ENCODE measurements around the gene SNX3.

The SNX3 gene

DNA sequence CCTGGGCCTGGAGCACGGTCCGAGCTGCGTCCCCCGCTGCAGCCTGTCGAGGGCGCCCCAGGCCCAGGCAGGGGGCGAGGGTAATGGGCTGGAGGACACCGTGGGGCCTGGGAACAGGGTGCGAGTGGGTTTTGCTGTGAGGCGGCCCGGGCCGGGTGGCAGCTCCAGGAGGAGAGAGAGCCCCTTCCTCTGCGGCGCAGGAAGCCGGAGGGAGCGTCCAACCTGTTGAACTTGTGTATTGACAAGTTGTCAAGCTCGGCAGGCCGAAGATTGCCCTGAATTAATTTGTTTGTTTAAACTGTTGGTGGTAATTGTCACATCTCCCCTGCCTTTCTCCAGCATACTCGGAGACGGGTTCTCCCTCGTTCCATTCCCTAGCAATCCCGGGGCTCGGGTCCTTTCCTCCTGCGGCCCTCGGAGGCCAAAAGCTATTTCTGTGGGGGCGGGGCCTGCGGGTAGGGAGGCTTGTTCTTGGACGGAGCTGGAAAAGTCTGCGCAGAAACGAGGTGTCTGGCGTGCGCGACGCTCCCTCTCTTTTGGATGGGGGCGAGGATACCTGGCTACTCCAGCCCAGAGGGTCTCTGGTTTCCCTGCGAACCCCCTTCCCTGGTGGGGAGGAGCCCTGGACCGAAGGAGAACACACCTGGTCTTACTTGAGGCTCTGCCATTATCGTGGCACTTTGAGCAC is 85.1 kb downstream of the SNX3 start:
- POLR2A ChIA-PET = no interaction called here
- no peaks in the 10 kb centered on the region for H3K9me3 ChIP-seq (ENCODE audit: control insufficient read depth, insufficient read depth, low read depth, low read length)
- no peak overlapping the region for H3K27ac ChIP-seq (ENCODE audit: extremely low read depth, low read depth, low read length)
- CTCF ChIA-PET = interaction anchor here (1.2 kb wide), 1 partner anchor 63 kb away, joined by 4 read pairs; no protein-coding TSS in a partner anchor
- no peaks in the 10 kb centered on the region for H3K36me3 ChIP-seq (ENCODE audit: control insufficient read depth in 2 of 2, insufficient read depth in 1 of 2, low read length in 2 of 2)
- H3K4me3 ChIP-seq (ENCODE audit: low read depth, low read length) = no peak overlapping the region
- H3K4me1 ChIP-seq (ENCODE audit: control insufficient read depth, insufficient read depth, low read length) = no peaks in the 10 kb centered on the region
- TF ChIP-seq SCRT2 (tag by site-specific recombination; IDR thresholded peaks at IDR 0.05) = peak; percentile 64; the same call in 1 of the 2 replicates
- no peak for TF ChIP-seq ZNF600 (tag by site-specific recombination; IDR thresholded peaks at IDR 0.05)

GRCh38 chr6:108175176-108175591 is 85.7 kb downstream of the SNX3 start:
- TF ChIP-seq ZNF391 (tag by site-specific recombination; IDR thresholded peaks at IDR 0.05; ENCODE audit: borderline replicate concordance, low read depth) (no peak), SP2 (tag by site-specific recombination; IDR thresholded peaks at IDR 0.05) (no peak), SCRT1 (tag by site-specific recombination; IDR thresholded peaks at IDR 0.05; ENCODE audit: borderline replicate concordance) (no peak), ZNF776 (tag by site-specific recombination; IDR thresholded peaks at IDR 0.05; ENCODE audit: borderline replicate concordance) (no peak)
- TF ChIP-seq, protein P1, sequence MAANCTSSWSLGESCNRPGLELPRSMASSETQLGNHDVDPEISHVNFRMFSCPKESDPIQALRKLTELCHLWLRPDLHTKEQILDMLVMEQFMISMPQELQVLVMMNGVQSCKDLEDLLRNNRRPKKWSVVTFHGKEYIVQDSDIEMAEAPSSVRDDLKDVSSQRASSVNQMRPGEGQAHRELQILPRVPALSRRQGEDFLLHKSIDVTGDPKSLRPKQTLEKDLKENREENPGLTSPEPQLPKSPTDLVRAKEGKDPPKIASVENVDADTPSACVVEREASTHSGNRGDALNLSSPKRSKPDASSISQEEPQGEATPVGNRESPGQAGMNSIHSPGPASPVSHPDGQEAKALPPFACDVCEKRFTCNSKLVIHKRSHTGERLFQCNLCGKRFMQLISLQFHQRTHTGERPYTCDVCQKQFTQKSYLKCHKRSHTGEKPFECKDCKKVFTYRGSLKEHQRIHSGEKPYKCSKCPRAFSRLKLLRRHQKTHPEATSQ (tag by site-specific recombination; IDR thresholded peaks at IDR 0.05) = no peak
- no peaks in the 10 kb centered on the region for H3K4me1 ChIP-seq (ENCODE audit: control insufficient read depth, insufficient read depth, low read length)
- no peaks in the 10 kb centered on the region for H3K36me3 ChIP-seq (ENCODE audit: control insufficient read depth in 2 of 2, insufficient read depth in 1 of 2, low read length in 2 of 2)
- H3K4me3 ChIP-seq (ENCODE audit: low read depth, low read length) = no peak overlapping the region
- no peak overlapping the region for H3K27ac ChIP-seq (ENCODE audit: extremely low read depth, low read depth, low read length)
- ChIA-PET CTCF (interaction anchor here (1.2 kb wide), 1 partner anchor 62 kb away, joined by 4 read pairs; no protein-coding TSS in a partner anchor), POLR2A (no interaction called here)
- H3K9me3 ChIP-seq (ENCODE audit: control insufficient read depth, insufficient read depth, low read depth, low read length) = no peaks in the 10 kb centered on the region

DNA sequence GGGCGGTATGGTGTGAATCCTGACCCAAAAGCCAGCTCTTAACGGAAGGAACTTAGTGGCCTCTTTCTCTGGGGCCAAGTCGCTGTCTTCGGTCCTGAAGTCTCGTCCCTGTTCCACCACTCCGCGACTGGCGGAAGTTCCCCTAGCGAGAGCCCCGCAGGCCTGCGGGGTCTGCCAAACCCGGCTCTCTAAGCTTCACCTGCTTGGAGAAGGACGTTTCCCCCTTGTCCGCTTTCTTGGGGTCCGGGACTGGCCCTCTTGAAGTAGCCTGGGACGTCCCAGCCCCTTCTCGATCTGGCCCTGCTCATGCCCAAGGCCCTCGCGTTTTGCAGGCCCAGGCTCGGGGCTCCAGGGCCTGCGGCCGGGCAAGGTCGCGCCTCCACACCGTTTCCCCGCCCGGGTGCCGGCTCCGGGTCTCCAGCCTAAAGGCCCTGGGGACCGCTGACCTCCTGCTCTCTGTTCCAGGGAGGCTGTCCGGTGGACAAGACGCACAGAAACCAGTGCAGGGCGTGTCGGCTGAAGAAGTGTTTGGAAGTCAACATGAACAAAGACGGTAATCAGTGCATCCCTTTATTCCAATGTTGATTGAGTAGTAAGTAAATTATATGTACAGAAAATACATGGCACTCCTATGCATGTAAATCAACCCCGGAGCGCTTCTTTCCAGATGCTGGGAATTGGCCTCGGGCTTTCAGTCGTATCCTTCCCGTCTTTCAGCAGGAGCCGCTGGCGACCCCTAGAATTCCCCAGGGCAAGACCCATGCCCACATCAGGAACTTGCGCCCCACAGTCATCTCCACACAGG is 86.3 kb downstream of the SNX3 start:
- Histone ChIP-seq H3K27ac (ENCODE audit: extremely low read depth, low read depth, low read length) (no peak overlapping the region), H3K9me3 (ENCODE audit: control insufficient read depth, insufficient read depth, low read depth, low read length) (no peaks in the 10 kb centered on the region), H3K36me3 (ENCODE audit: control insufficient read depth in 2 of 2, insufficient read depth in 1 of 2, low read length in 2 of 2) (no peaks in the 10 kb centered on the region), H3K4me3 (ENCODE audit: low read depth, low read length) (no peak overlapping the region), H3K4me1 (ENCODE audit: control insufficient read depth, insufficient read depth, low read length) (no peaks in the 10 kb centered on the region)
- POLR2A ChIA-PET = no interaction called here
- CTCF ChIA-PET = interaction anchor here (1.0 to 1.1 kb wide), 2 partner anchors 58 to 318 kb away, joined by 3 to 4 read pairs; no protein-coding TSS in a partner anchor
- no peak for TF ChIP-seq ZNF76 (tag by site-specific recombination; IDR thresholded peaks at IDR 0.05; ENCODE audit: borderline replicate concordance, low read depth)
- TF ChIP-seq HIC1 (tag by site-specific recombination; IDR thresholded peaks at IDR 0.05) = no peak
- TF ChIP-seq HOXD13 (CRISPR knock-in tag; IDR thresholded peaks at IDR 0.05; ENCODE audit: borderline replicate concordance) = no peak
- TF ChIP-seq, protein P2, sequence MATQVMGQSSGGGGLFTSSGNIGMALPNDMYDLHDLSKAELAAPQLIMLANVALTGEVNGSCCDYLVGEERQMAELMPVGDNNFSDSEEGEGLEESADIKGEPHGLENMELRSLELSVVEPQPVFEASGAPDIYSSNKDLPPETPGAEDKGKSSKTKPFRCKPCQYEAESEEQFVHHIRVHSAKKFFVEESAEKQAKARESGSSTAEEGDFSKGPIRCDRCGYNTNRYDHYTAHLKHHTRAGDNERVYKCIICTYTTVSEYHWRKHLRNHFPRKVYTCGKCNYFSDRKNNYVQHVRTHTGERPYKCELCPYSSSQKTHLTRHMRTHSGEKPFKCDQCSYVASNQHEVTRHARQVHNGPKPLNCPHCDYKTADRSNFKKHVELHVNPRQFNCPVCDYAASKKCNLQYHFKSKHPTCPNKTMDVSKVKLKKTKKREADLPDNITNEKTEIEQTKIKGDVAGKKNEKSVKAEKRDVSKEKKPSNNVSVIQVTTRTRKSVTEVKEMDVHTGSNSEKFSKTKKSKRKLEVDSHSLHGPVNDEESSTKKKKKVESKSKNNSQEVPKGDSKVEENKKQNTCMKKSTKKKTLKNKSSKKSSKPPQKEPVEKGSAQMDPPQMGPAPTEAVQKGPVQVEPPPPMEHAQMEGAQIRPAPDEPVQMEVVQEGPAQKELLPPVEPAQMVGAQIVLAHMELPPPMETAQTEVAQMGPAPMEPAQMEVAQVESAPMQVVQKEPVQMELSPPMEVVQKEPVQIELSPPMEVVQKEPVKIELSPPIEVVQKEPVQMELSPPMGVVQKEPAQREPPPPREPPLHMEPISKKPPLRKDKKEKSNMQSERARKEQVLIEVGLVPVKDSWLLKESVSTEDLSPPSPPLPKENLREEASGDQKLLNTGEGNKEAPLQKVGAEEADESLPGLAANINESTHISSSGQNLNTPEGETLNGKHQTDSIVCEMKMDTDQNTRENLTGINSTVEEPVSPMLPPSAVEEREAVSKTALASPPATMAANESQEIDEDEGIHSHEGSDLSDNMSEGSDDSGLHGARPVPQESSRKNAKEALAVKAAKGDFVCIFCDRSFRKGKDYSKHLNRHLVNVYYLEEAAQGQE (tag by site-specific recombination; IDR thresholded peaks at IDR 0.05) = peak; percentile 80
- no peak for TF ChIP-seq ZNF112 (tag by site-specific recombination; IDR thresholded peaks at IDR 0.05)
- TF ChIP-seq ZNF48 (tag by site-specific recombination; IDR thresholded peaks at IDR 0.05) = no peak
- TF ChIP-seq SALL2 (tag by site-specific recombination; IDR thresholded peaks at IDR 0.05; ENCODE audit: borderline replicate concordance) = no peak

Measured in HEK293 (cell line).